GM12891 (cell line): Measurements from ENCODE around the gene ANKRD6.
"Not testable (repeated sequence)": the region's sequence is repeated elsewhere in the genome, so short reads cannot be mapped to it uniquely, and the experiment has no call there.

Experiments used
- PAX5 ChIP-seq: IDR thresholded peaks from 2 replicates; pipeline ENCODE4 v1.6.1; 2011; ENCODE audit warnings: low read length, moderate library complexity, mild to moderate bottlenecking; ENCODE audit not compliant: insufficient read depth, severe bottlenecking
- POLR2A ChIP-seq: IDR thresholded peaks from 2 replicates; pipeline ENCODE4 v1.6.1; 2011; ENCODE audit warnings: low read depth, low read length, control low read depth
- POLR2AphosphoS5 ChIP-seq: IDR thresholded peaks from 2 replicates; pipeline ENCODE4 v1.6.1; 2011; ENCODE audit warnings: low read depth, low read length, control low read depth
- POU2F2 ChIP-seq: IDR thresholded peaks from 2 replicates; pipeline ENCODE4 v1.6.1; 2011; ENCODE audit warnings: low read depth, mild to moderate bottlenecking, control low read depth, low read length, moderate library complexity
- SPI1 ChIP-seq: IDR thresholded peaks from 2 replicates; pipeline ENCODE4 v1.6.1; 2011; ENCODE audit warnings: low read depth, low read length, control low read depth
- TAF1 ChIP-seq: IDR thresholded peaks from 2 replicates; pipeline ENCODE4 v1.6.1; 2011; ENCODE audit warnings: low read depth, low read length, control low read depth

DNA sequence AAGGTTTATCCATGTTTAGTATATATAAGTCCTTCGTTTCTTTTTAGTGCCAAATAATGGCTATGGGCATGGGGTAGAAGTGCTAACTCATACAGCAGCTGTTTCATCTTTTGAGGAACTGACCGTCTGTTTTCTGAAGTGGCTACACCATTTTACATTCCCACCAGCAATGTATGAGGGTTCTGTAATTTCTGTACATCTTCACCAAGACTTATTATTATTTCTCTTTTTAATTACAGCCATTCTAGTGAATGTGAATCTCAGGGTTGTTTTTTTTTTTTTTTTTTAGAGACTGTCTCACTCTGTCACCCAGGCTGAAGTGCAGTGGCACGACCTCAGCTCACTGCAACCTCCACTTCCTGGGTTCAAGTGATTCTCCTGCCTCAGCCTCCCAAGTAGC, 203.5 kb downstream of the ANKRD6 start:
- TF ChIP-seq POLR2AphosphoS5, POLR2A, TAF1, POU2F2, PAX5, SPI1: not testable (repeated sequence)
